ENCODE data around the gene DLGAP3. TPM values are rescaled to one million over a fixed set of nuclear protein-coding genes. Genes with fewer than 3 reads are reported as not detected.

Gene DLGAP3, protein sequence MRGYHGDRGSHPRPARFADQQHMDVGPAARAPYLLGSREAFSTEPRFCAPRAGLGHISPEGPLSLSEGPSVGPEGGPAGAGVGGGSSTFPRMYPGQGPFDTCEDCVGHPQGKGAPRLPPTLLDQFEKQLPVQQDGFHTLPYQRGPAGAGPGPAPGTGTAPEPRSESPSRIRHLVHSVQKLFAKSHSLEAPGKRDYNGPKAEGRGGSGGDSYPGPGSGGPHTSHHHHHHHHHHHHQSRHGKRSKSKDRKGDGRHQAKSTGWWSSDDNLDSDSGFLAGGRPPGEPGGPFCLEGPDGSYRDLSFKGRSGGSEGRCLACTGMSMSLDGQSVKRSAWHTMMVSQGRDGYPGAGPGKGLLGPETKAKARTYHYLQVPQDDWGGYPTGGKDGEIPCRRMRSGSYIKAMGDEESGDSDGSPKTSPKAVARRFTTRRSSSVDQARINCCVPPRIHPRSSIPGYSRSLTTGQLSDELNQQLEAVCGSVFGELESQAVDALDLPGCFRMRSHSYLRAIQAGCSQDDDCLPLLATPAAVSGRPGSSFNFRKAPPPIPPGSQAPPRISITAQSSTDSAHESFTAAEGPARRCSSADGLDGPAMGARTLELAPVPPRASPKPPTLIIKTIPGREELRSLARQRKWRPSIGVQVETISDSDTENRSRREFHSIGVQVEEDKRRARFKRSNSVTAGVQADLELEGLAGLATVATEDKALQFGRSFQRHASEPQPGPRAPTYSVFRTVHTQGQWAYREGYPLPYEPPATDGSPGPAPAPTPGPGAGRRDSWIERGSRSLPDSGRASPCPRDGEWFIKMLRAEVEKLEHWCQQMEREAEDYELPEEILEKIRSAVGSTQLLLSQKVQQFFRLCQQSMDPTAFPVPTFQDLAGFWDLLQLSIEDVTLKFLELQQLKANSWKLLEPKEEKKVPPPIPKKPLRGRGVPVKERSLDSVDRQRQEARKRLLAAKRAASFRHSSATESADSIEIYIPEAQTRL
- under 1 TPM in 1 of 6 experiments, not detected in 5; 0.07 TPM for total RNA-seq (2021; fragmentation: NEBNext Ultra II Directional; extraction: Animal tissue kit (Norgen Biotek cat#: 25700))
- long read RNA-seq = 0 reads

GRCh38 chr1:34929497-34929852 is at the start of gene DLGAP3:
Gene DLGAP3 (minus strand): TSS chr1:34929650. CDS start chr1:34905383, 24,267 bp downstream.
- Mint-ChIP-seq H3K4me3 (no peak within 1 kb of the TSS; the same call in 1 of the 2 replicates), H3K36me3 (ENCODE audit: low read depth) (peaks cover 6% of the 10 kb centered on the region; the same call in 1 of the 2 replicates), H3K9me3 (no peaks in the 10 kb centered on the region), H3K4me1 (ENCODE audit: low read depth) (peaks cover 6% of the 10 kb centered on the region), H3K27me3 (ENCODE audit: insufficient read depth) (peaks cover 39% of the 10 kb centered on the region), H3K27ac (no peak within 1 kb of the TSS)
- TF ChIP-seq, protein P1, sequence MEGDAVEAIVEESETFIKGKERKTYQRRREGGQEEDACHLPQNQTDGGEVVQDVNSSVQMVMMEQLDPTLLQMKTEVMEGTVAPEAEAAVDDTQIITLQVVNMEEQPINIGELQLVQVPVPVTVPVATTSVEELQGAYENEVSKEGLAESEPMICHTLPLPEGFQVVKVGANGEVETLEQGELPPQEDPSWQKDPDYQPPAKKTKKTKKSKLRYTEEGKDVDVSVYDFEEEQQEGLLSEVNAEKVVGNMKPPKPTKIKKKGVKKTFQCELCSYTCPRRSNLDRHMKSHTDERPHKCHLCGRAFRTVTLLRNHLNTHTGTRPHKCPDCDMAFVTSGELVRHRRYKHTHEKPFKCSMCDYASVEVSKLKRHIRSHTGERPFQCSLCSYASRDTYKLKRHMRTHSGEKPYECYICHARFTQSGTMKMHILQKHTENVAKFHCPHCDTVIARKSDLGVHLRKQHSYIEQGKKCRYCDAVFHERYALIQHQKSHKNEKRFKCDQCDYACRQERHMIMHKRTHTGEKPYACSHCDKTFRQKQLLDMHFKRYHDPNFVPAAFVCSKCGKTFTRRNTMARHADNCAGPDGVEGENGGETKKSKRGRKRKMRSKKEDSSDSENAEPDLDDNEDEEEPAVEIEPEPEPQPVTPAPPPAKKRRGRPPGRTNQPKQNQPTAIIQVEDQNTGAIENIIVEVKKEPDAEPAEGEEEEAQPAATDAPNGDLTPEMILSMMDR (IDR thresholded peaks at IDR 0.05) = no peak
- no peak for DNase-seq

GRCh38 chr1:34978921-34979320 is 49.5 kb upstream of the DLGAP3 start:
- Mint-ChIP-seq H3K9me3 (no peaks in the 10 kb centered on the region), H3K27me3 (ENCODE audit: insufficient read depth) (no peaks in the 10 kb centered on the region; the same call in 1 of the 2 replicates)
- DNase-seq = no peak

GRCh38 chr1:34977858-34978257 is 48.4 kb upstream of the DLGAP3 start:
- H3K9me3 Mint-ChIP-seq = no peaks in the 10 kb centered on the region
- H3K4me1 Mint-ChIP-seq (ENCODE audit: low read depth) = peaks cover 22% of the 10 kb centered on the region
- TF ChIP-seq, protein P1 (IDR thresholded peaks at IDR 0.05) = no peak
- peaks cover 3% of the 10 kb centered on the region for H3K27me3 Mint-ChIP-seq (ENCODE audit: insufficient read depth)
- peak; percentile 36 for DNase-seq
- peak overlapping the region; percentile 30; the same call in 1 of the 2 replicates for H3K27ac Mint-ChIP-seq
- no peaks in the 10 kb centered on the region for H3K36me3 Mint-ChIP-seq (ENCODE audit: low read depth)
- no peak overlapping the region for H3K4me3 Mint-ChIP-seq

More at GRCh38 chr1:34978921-34979320, 49.5 kb upstream of the DLGAP3 start:
- TF ChIP-seq, protein P1 (IDR thresholded peaks at IDR 0.05) = no peak
- peaks cover 27% of the 10 kb centered on the region for H3K4me1 Mint-ChIP-seq (ENCODE audit: low read depth)
- H3K4me3 Mint-ChIP-seq = no peak overlapping the region
- H3K36me3 Mint-ChIP-seq (ENCODE audit: low read depth) = no peaks in the 10 kb centered on the region
- H3K27ac Mint-ChIP-seq = no peak overlapping the region

DNA sequence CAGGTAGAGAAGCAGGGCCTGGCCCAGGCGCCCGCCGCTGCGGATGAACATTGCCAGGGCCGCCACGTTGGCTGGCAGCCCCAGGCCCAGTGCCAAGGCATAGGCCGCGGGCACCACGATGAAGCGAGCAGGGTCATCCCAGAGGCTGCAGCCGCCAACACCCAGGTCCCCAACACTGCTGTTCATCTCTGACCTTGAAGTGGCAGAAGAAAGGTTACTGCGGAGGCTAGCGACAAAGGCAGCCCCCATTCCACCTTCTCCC is 47.7 kb upstream of the DLGAP3 start:
- no peak overlapping the region for H3K27ac Mint-ChIP-seq
- TF ChIP-seq, protein P1 (IDR thresholded peaks at IDR 0.05) = no peak
- H3K4me3 Mint-ChIP-seq = no peak overlapping the region
- H3K36me3 Mint-ChIP-seq (ENCODE audit: low read depth) = no peaks in the 10 kb centered on the region
- no peak for DNase-seq
- peaks cover 5% of the 10 kb centered on the region for H3K27me3 Mint-ChIP-seq (ENCODE audit: insufficient read depth)
- peaks cover 22% of the 10 kb centered on the region for H3K4me1 Mint-ChIP-seq (ENCODE audit: low read depth)
- H3K9me3 Mint-ChIP-seq = no peaks in the 10 kb centered on the region

DNA sequence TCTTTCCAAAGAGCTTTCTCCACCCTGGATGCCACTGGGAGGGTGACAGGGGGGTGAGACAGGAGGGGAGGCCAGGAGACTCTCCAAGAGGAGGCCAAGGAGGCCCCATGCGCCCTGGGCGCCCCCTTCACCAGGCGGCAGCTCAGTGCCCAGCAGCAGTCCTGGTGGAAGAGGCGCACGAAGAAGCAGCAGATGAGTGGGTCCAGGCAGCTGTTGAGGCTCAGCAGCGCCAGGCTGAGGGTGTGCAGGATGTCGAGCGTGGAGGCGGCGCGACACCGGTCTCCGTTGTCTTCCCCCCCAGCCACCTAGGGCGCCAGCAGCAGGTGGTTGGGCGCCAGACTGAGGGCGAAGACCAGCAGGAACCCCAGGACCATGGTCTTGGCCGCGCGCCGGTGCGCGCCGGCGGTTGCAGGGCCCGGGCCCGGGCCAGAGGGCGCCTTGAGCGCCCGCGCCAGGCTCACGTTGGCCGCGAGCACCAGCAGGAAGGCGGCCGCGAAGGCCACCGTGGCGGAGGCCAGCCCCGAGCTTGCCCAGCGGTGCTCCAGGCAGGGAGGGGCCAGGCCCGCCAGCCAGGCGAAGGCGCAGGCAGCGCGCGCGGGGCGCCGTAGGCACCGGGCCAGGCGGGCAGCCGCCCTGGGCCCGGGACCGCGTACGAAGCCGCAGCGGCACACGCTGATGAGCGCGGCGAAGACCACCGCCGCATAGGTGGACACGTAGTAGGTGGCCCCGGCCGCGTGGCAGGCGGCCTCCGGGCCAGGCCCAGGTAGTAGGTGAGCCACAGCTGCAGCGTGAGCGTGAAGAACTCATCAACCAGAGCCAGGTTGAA is 47.1 kb upstream of the DLGAP3 start:
- DNase-seq = no peak
- Mint-ChIP-seq H3K4me1 (ENCODE audit: low read depth) (peaks cover 22% of the 10 kb centered on the region), H3K36me3 (ENCODE audit: low read depth) (no peaks in the 10 kb centered on the region), H3K27me3 (ENCODE audit: insufficient read depth) (peaks cover 5% of the 10 kb centered on the region), H3K4me3 (no peak overlapping the region), H3K27ac (no peak overlapping the region), H3K9me3 (no peaks in the 10 kb centered on the region)
- TF ChIP-seq, protein P1 (IDR thresholded peaks at IDR 0.05) = no peak
